Peyer's patch (tissue), 4 donors: ENCODE measurements around the gene TTC12.

Experiments used
- POLR2A ChIP-seq, 2 donors: fragments of 450-650 bp; IDR thresholded peaks; one replicate each; pipeline ENCODE4 v1.5.1; 2017; ENCODE audit warnings: antibody characterized with exemption in 2 of 2, mild to moderate bottlenecking in 2 of 2, moderate library complexity in 2 of 2
- TF ChIP-seq, protein P1 (sequence below), 6 experiments: fragments of 450-650 bp in 4 of 6; fragments of 200-600 bp in 2 of 6; sonication (generic) in 1 of 6; IDR thresholded peaks; one replicate each; pipeline ENCODE4 v1.5.1; 2017 to 2019; ENCODE audit warnings: antibody characterized with exemption in 6 of 6, mild to moderate bottlenecking in 3 of 6, moderate library complexity in 1 of 6

DNA sequence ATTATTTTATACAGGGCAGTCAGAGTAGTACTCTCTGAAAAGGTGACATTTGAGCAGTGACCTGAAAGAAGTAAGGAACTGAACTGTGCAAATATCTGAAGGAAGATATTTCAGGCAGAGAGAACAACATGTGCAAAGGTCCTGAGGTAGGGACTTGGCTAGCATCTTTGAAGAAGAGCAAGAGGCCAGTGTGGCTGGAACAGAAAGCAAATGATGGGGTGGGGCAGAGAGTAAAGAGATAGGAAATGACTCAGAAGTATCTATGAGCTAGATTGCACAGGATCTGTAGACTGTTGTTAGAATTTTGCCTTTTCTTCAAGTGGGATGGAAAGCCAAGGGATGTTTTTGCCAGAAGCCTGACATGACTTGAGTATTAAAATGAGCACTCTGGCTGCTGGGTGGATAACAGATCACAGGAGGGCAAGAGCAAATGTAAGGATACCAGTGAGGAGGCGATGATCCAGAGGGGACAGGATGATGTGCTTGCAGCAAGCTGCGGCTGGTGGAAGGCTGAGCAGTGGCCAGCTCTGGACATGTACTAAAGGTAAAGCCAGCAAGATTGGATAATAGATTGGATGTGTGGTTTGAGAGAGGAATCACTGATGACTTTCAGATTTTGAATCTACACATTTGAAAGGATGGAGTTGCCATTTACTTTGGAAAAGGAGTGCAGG lies 33.2 kb upstream of the TTC12 start:
- TF ChIP-seq POLR2A (IDR thresholded peaks at IDR 0.05), result no peak
- TF ChIP-seq, protein P1, sequence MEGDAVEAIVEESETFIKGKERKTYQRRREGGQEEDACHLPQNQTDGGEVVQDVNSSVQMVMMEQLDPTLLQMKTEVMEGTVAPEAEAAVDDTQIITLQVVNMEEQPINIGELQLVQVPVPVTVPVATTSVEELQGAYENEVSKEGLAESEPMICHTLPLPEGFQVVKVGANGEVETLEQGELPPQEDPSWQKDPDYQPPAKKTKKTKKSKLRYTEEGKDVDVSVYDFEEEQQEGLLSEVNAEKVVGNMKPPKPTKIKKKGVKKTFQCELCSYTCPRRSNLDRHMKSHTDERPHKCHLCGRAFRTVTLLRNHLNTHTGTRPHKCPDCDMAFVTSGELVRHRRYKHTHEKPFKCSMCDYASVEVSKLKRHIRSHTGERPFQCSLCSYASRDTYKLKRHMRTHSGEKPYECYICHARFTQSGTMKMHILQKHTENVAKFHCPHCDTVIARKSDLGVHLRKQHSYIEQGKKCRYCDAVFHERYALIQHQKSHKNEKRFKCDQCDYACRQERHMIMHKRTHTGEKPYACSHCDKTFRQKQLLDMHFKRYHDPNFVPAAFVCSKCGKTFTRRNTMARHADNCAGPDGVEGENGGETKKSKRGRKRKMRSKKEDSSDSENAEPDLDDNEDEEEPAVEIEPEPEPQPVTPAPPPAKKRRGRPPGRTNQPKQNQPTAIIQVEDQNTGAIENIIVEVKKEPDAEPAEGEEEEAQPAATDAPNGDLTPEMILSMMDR (IDR thresholded peaks at IDR 0.05), result no peak
